HEK293 (cell line): ENCODE results near the gene COBL.

Source experiments
- MZF1 ChIP-seq: fragments of 450-650 bp; formaldehyde crosslinking; IDR thresholded peaks from 2 replicates; pipeline ENCODE4 v1.5.1; 2017; ENCODE audit warnings: missing biosample characterization, missing genetic modification characterization, borderline replicate concordance
- YY1 ChIP-seq: fragments of 450-650 bp; formaldehyde crosslinking; IDR thresholded peaks from 2 replicates; pipeline ENCODE4 v1.5.1; 2018; ENCODE audit warnings: missing biosample characterization, missing genetic modification characterization
- ZFP3 ChIP-seq: fragments of 450-650 bp; formaldehyde crosslinking; IDR thresholded peaks from 2 replicates; pipeline ENCODE4 v1.5.1; 2016; ENCODE audit warnings: low read depth, missing biosample characterization, missing genetic modification characterization
- ZNF274 ChIP-seq, 2 experiments: fragments of 200-500 bp in 1 of 2; fragments of 450-650 bp in 1 of 2; sonication (Bioruptor generic) in 1 of 2; formaldehyde crosslinking in 1 of 2; IDR thresholded peaks; 2 replicates each; pipeline versions ENCODE4 v1.5.1 to v1.6.1; 2014 to 2016; ENCODE audit warnings: borderline replicate concordance in 1 of 2, inconsistent platforms in 1 of 2, low read length in 1 of 2, missing biosample characterization in 1 of 2, missing genetic modification characterization in 1 of 2
- TF ChIP-seq, protein P1 (sequence below): fragments of 450-650 bp; formaldehyde crosslinking; IDR thresholded peaks from 2 replicates; pipeline ENCODE4 v1.5.1; 2016; ENCODE audit warnings: missing biosample characterization, missing genetic modification characterization, borderline replicate concordance
- TF ChIP-seq, protein P2 (sequence below): fragments of 450-650 bp; formaldehyde crosslinking; IDR thresholded peaks from 2 replicates; pipeline ENCODE4 v1.5.1; 2016; ENCODE audit warnings: missing biosample characterization, missing genetic modification characterization, low read depth
- TF ChIP-seq, protein P3 (sequence below): fragments of 450-650 bp; formaldehyde crosslinking; IDR thresholded peaks from 2 replicates; pipeline ENCODE4 v1.5.1; 2016; ENCODE audit warnings: missing biosample characterization, missing genetic modification characterization

DNA sequence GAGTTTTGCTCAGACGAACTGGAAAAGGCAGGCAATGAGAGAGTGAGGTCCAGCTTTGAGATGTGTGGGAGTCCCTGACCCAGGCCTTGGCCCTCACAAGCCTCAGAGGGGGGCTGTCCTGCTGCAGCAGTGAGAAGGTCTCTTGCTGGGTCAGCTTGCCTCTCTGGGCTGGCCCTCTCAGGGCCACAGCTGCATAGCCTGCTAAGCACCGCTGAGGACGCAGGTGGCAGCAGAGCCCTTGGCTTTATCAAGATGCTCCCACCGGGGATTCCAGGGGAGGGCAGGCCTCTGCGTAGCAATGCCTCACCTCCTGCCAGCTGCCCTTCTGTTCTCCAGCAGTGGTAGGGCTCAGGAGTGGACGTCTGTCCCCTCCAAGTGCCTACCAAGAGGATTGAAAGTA is 128.7 kb downstream of the COBL start:
- TF ChIP-seq, protein P1, sequence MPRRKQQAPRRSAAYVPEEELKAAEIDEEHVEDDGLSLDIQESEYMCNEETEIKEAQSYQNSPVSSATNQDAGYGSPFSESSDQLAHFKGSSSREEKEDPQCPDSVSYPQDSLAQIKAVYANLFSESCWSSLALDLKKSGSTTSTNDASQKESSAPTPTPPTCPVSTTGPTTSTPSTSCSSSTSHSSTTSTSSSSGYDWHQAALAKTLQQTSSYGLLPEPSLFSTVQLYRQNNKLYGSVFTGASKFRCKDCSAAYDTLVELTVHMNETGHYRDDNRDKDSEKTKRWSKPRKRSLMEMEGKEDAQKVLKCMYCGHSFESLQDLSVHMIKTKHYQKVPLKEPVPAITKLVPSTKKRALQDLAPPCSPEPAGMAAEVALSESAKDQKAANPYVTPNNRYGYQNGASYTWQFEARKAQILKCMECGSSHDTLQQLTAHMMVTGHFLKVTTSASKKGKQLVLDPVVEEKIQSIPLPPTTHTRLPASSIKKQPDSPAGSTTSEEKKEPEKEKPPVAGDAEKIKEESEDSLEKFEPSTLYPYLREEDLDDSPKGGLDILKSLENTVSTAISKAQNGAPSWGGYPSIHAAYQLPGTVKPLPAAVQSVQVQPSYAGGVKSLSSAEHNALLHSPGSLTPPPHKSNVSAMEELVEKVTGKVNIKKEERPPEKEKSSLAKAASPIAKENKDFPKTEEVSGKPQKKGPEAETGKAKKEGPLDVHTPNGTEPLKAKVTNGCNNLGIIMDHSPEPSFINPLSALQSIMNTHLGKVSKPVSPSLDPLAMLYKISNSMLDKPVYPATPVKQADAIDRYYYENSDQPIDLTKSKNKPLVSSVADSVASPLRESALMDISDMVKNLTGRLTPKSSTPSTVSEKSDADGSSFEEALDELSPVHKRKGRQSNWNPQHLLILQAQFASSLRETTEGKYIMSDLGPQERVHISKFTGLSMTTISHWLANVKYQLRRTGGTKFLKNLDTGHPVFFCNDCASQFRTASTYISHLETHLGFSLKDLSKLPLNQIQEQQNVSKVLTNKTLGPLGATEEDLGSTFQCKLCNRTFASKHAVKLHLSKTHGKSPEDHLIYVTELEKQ (tag by site-specific recombination), result no peak
- TF ChIP-seq MZF1 (tag by site-specific recombination), result no peak
- no peak for TF ChIP-seq ZNF274 (IDR thresholded peaks at IDR 0.05; ENCODE audit: low read length)
- no peak for TF ChIP-seq ZNF274 (tag by site-specific recombination; IDR thresholded peaks at IDR 0.05; ENCODE audit: borderline replicate concordance)
- TF ChIP-seq, protein P2, sequence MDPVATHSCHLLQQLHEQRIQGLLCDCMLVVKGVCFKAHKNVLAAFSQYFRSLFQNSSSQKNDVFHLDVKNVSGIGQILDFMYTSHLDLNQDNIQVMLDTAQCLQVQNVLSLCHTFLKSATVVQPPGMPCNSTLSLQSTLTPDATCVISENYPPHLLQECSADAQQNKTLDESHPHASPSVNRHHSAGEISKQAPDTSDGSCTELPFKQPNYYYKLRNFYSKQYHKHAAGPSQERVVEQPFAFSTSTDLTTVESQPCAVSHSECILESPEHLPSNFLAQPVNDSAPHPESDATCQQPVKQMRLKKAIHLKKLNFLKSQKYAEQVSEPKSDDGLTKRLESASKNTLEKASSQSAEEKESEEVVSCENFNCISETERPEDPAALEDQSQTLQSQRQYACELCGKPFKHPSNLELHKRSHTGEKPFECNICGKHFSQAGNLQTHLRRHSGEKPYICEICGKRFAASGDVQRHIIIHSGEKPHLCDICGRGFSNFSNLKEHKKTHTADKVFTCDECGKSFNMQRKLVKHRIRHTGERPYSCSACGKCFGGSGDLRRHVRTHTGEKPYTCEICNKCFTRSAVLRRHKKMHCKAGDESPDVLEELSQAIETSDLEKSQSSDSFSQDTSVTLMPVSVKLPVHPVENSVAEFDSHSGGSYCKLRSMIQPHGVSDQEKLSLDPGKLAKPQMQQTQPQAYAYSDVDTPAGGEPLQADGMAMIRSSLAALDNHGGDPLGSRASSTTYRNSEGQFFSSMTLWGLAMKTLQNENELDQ (tag by site-specific recombination), result no peak
- no peak for TF ChIP-seq ZFP3 (tag by site-specific recombination)
- no peak for TF ChIP-seq YY1 (tag by site-specific recombination)
- TF ChIP-seq, protein P3, sequence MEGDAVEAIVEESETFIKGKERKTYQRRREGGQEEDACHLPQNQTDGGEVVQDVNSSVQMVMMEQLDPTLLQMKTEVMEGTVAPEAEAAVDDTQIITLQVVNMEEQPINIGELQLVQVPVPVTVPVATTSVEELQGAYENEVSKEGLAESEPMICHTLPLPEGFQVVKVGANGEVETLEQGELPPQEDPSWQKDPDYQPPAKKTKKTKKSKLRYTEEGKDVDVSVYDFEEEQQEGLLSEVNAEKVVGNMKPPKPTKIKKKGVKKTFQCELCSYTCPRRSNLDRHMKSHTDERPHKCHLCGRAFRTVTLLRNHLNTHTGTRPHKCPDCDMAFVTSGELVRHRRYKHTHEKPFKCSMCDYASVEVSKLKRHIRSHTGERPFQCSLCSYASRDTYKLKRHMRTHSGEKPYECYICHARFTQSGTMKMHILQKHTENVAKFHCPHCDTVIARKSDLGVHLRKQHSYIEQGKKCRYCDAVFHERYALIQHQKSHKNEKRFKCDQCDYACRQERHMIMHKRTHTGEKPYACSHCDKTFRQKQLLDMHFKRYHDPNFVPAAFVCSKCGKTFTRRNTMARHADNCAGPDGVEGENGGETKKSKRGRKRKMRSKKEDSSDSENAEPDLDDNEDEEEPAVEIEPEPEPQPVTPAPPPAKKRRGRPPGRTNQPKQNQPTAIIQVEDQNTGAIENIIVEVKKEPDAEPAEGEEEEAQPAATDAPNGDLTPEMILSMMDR (tag by site-specific recombination), result peak; percentile 43; the same call in 1 of the 2 replicates
